Measurements from ENCODE around the gene TOP2A. TPM values are rescaled to one million over a fixed set of nuclear protein-coding genes. Genes with fewer than 3 reads are reported as not detected.

Gene TOP2A
- total RNA-seq, 1 experiment from 2014 or later = 237 TPM

- H3K27me3 Mint-ChIP-seq (ENCODE audit: insufficient read depth, unreplicated experiment) = no peaks in the 10 kb centered on the region
- no peaks in the 10 kb centered on the region for H3K36me3 Mint-ChIP-seq (ENCODE audit: insufficient read depth, unreplicated experiment)
- no peak overlapping the region for H3K4me3 Mint-ChIP-seq (ENCODE audit: unreplicated experiment)
- Histone ChIP-seq H3K27me3 (replicated peaks; ENCODE audit: control insufficient read depth, insufficient read depth, low read length) (no peaks in the 10 kb centered on the region), H3K9me3 (no peaks in the 10 kb centered on the region), H3K4me1 (no peaks in the 10 kb centered on the region), H3K36me3 (ENCODE audit: control insufficient read depth, insufficient read depth, low read length) (no peaks in the 10 kb centered on the region), H3K4me3 (ENCODE audit: low read depth, low read length) (no peak overlapping the region)
- TF ChIP-seq CTCF (IDR thresholded peaks at IDR 0.05; ENCODE audit: insufficient read depth in 1 of 2, low read depth in 1 of 2, low read length in 1 of 2, severe bottlenecking in 1 of 2, unreplicated experiment in 1 of 2) = no peak
- ChIA-PET POLR2A (no interaction called here), CTCF (interaction anchor here (0.8 to 1.0 kb wide), 2 partner anchors 19 to 98 kb away, joined by 3 read pairs; no protein-coding TSS in a partner anchor)
- no TSS peak for BruUV-seq (replicated peaks)
- H3K27ac Mint-ChIP-seq (ENCODE audit: unreplicated experiment) = no peak overlapping the region
- DNase-seq = no peak
- H3K9me3 Mint-ChIP-seq (ENCODE audit: unreplicated experiment) = no peaks in the 10 kb centered on the region
- intact Hi-C loops (cut with micrococcal nuclease; ENCODE audit: unreplicated experiment) = no loop called here
- no peaks in the 10 kb centered on the region for H3K4me1 Mint-ChIP-seq (ENCODE audit: low read depth, unreplicated experiment)
Observed at GRCh38 chr17:40462343-40463121, 44.8 kb upstream of the TOP2A start.

GRCh38 chr17:40461732-40462342 lies 44.1 kb upstream of the TOP2A start:
- ChIA-PET POLR2A (no interaction called here), CTCF (no interaction called here)
- no peak for TF ChIP-seq CTCF (IDR thresholded peaks at IDR 0.05; ENCODE audit: insufficient read depth in 1 of 2, low read depth in 1 of 2, low read length in 1 of 2, severe bottlenecking in 1 of 2, unreplicated experiment in 1 of 2)
- Histone ChIP-seq H3K4me3 (ENCODE audit: low read depth, low read length) (no peak overlapping the region), H3K4me1 (no peaks in the 10 kb centered on the region), H3K27me3 (replicated peaks; ENCODE audit: control insufficient read depth, insufficient read depth, low read length) (no peaks in the 10 kb centered on the region), H3K36me3 (ENCODE audit: control insufficient read depth, insufficient read depth, low read length) (no peaks in the 10 kb centered on the region), H3K9me3 (no peaks in the 10 kb centered on the region)
- no peaks in the 10 kb centered on the region for H3K36me3 Mint-ChIP-seq (ENCODE audit: insufficient read depth, unreplicated experiment)
- H3K4me3 Mint-ChIP-seq (ENCODE audit: unreplicated experiment) = no peak overlapping the region
- no TSS peak for BruUV-seq (replicated peaks)
- DNase-seq = no peak
- intact Hi-C loops (cut with micrococcal nuclease; ENCODE audit: unreplicated experiment) = no loop called here
- H3K27me3 Mint-ChIP-seq (ENCODE audit: insufficient read depth, unreplicated experiment) = no peaks in the 10 kb centered on the region
- no peaks in the 10 kb centered on the region for H3K4me1 Mint-ChIP-seq (ENCODE audit: low read depth, unreplicated experiment)
- no peaks in the 10 kb centered on the region for H3K9me3 Mint-ChIP-seq (ENCODE audit: unreplicated experiment)
- H3K27ac Mint-ChIP-seq (ENCODE audit: unreplicated experiment) = no peak overlapping the region

DNA sequence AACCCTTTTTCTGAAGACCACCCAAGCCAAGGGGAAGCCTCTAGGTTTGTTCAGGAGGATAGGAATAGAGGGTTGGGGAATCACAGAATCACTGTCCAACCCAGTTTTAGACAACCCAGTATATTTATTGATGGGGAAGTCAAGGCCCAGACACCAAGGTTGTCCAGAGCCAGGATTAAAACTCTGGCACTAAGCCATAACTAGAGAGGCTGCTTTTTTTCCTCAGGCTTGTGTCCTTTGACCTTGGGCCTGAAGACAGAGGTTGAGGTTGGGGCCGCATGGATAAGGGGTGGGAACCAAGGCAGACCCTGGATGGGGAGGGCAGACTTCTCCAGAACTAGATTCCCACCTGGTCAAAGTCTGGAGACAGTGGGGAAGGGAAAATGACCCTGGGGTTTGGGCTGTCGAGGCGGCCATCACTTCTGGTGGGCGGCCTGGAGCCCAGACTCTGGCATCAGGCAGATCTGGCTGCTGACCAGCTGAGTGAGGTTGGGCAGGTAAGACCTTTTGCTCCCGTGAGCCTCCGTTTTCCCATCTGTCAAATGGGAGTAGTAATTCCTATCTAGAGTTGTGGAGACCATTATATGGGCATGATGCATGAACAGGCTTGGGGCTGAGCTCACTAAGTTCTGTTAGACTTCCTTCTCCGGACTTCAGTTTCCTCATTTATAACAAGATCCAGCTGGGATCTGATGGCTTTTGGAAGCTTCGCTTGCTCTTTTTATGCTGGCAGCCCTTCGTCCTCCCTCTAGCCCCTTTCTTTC lies 43.5 kb upstream of the TOP2A start:
- no peaks in the 10 kb centered on the region for H3K36me3 ChIP-seq (ENCODE audit: control insufficient read depth, insufficient read depth, low read length)
- H3K4me3 ChIP-seq (ENCODE audit: low read depth, low read length) = no peak overlapping the region
- H3K9me3 ChIP-seq = no peaks in the 10 kb centered on the region
- intact Hi-C loops (cut with micrococcal nuclease; ENCODE audit: unreplicated experiment) = no loop called here
- no peak overlapping the region for H3K27ac Mint-ChIP-seq (ENCODE audit: unreplicated experiment)
- no peaks in the 10 kb centered on the region for H3K36me3 Mint-ChIP-seq (ENCODE audit: insufficient read depth, unreplicated experiment)
- BruUV-seq (replicated peaks) = no TSS peak
- DNase-seq = no peak
- H3K4me3 Mint-ChIP-seq (ENCODE audit: unreplicated experiment) = no peak overlapping the region
- H3K4me1 ChIP-seq = no peaks in the 10 kb centered on the region
- POLR2A ChIA-PET = no interaction called here
- TF ChIP-seq CTCF (IDR thresholded peaks at IDR 0.05; ENCODE audit: insufficient read depth in 1 of 2, low read depth in 1 of 2, low read length in 1 of 2, severe bottlenecking in 1 of 2, unreplicated experiment in 1 of 2) = no peak
- no peaks in the 10 kb centered on the region for H3K27me3 Mint-ChIP-seq (ENCODE audit: insufficient read depth, unreplicated experiment)
- H3K4me1 Mint-ChIP-seq (ENCODE audit: low read depth, unreplicated experiment) = no peaks in the 10 kb centered on the region
- CTCF ChIA-PET = no interaction called here
- no peaks in the 10 kb centered on the region for H3K9me3 Mint-ChIP-seq (ENCODE audit: unreplicated experiment)
- no peaks in the 10 kb centered on the region for H3K27me3 ChIP-seq (replicated peaks; ENCODE audit: control insufficient read depth, insufficient read depth, low read length)
